Fibroblast of lung (primary cell): Measurements from ENCODE around the gene UBR7. TPM values are rescaled to one million over a fixed set of nuclear protein-coding genes. Genes with fewer than 3 reads are reported as not detected.

Experiments
- DNase-seq, 2 donors: peaks; one replicate each; pipeline versions ENCODE4 v3.0.0 to v3.0.0-alpha.2; 2010; ENCODE audit warnings: low read depth in 2 of 2
- H2AFZ ChIP-seq: 2 replicates; pipeline ENCODE4 v1.5.1; 2012; ENCODE audit warnings: low read length, control low read depth, inconsistent platforms
- H3K27ac ChIP-seq: 2 replicates; pipeline ENCODE4 v1.5.1; 2011; ENCODE audit warnings: low read length, control low read depth; ENCODE audit not compliant: insufficient read depth
- H3K27me3 ChIP-seq: 2 replicates; pipeline ENCODE4 v1.5.1; 2011; ENCODE audit warnings: mild to moderate bottlenecking, low read length; ENCODE audit not compliant: control insufficient read depth, insufficient read depth
- H3K36me3 ChIP-seq: 2 replicates; pipeline ENCODE4 v1.5.1; 2011; ENCODE audit warnings: low read length; ENCODE audit not compliant: control insufficient read depth, insufficient read depth
- H3K4me1 ChIP-seq: 2 replicates; pipeline ENCODE4 v1.5.1; 2011; ENCODE audit warnings: low read length; ENCODE audit not compliant: control insufficient read depth, insufficient read depth; ENCODE audit errors: extremely low read depth
- H3K4me2 ChIP-seq: 2 replicates; pipeline ENCODE4 v1.5.1; 2011; ENCODE audit warnings: low read length, control low read depth; ENCODE audit not compliant: insufficient read depth; ENCODE audit errors: extremely low read depth
- H3K4me3 ChIP-seq, 4 experiments: fragments of 200-600 bp in 1 of 4; sonication (generic) in 1 of 4; replicated peaks in 1 of 4; 2 replicates each; pipeline ENCODE4 v1.5.1; 2011 to 2016; ENCODE audit warnings: low read length in 4 of 4, low read depth in 3 of 4, mild to moderate bottlenecking in 3 of 4, control low read depth in 2 of 4, inconsistent platforms in 1 of 4, mixed read lengths in 1 of 4; ENCODE audit not compliant: insufficient read depth in 1 of 4; ENCODE audit errors: control extremely low read depth in 1 of 4
- H3K79me2 ChIP-seq: 2 replicates; pipeline ENCODE4 v1.5.1; 2012; ENCODE audit warnings: mild to moderate bottlenecking, low read length, inconsistent platforms; ENCODE audit not compliant: control insufficient read depth, insufficient read depth
- H3K9ac ChIP-seq: 2 replicates; pipeline ENCODE4 v1.5.1; 2011; ENCODE audit warnings: mild to moderate bottlenecking, low read length, control low read depth; ENCODE audit not compliant: insufficient read depth
- H3K9me3 ChIP-seq: 2 replicates; pipeline ENCODE4 v1.5.1; 2012; ENCODE audit warnings: low read depth, low read length; ENCODE audit not compliant: control insufficient read depth, insufficient read depth
- H4K20me1 ChIP-seq: 2 replicates; pipeline ENCODE4 v1.5.1; 2011; ENCODE audit warnings: low read length; ENCODE audit not compliant: control insufficient read depth, insufficient read depth; ENCODE audit errors: extremely low read depth
- EZH2 ChIP-seq: IDR thresholded peaks from 2 replicates; pipeline ENCODE4 v1.5.1; 2012; ENCODE audit warnings: low read length, control low read depth, mild to moderate bottlenecking; ENCODE audit errors: missing control alignments
- polyA plus RNA-seq, 2 donors: library from polyadenylated mRNA; depleted of rRNA in 1 of 2; stranded (reverse) in 1 of 2; unstranded in 1 of 2; fragments of >200 nt; gene quantifications; 2 replicates each; pipeline ENCODE4 v1.2.1, GENCODE V29; 2011 to 2012; ENCODE audit warnings: missing spikeins in 1 of 2
- total RNA-seq: library from RNA; depleted of rRNA; stranded (reverse); fragments of >200 nt; gene quantifications from 2 replicates; pipeline ENCODE4 v1.2.1, GENCODE V29; 2014
- TF ChIP-seq, protein P1 (sequence below), 2 donors: IDR thresholded peaks in 1 of 2; conservative IDR thresholded peaks in 1 of 2; 1 replicate in 1 of 2; 2 replicates in 1 of 2; pipeline ENCODE4 v1.5.1; 2011 to 2012; ENCODE audit warnings: low read length in 2 of 2, control low read depth in 1 of 2, inconsistent platforms in 1 of 2, low read depth in 1 of 2, mild to moderate bottlenecking in 1 of 2

The UBR7 gene
- total and polyA plus RNA-seq, 2 donors (not counting 1 experiment from before 2014, with no cell fraction given), result 25.4 to 34.0 TPM

DNA sequence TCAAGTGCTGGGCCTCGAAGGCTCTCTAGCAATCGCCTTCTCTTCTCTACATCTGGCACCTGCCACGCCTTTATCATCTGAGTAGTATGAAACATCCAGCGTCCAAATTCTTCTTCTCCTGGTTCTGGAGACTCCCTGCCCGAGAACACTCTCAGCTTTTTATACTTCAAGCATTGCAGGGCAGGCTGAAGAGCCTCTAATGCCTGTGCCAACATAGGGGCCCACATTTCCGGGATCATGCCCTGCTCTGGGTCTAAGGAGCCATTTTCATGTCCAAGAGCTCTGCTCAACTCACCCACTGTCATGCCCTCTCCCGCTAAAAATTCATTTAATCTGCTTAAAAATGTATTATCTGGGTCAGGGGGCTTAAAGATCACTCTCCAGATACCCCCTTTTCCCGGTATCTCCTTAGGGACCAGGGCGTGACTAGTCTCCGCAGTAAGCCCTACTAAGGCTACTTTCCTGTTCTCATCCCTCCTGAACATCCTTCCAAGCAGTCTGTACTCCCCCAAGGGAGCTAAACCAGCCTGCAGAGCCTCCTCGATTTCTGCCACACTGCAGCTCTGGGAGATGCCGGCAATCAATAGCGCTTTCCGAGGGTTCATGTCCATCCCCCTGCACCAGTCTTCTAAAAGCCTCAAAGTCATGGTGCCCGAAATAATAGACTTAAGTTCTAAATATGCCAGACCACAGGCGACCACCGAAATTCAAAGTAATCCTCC lies 23.3 kb upstream of the UBR7 start:
- Histone ChIP-seq H4K20me1 (no peaks in the 10 kb centered on the region), H3K27me3 (no peaks in the 10 kb centered on the region), H3K4me3 (peak overlapping the region; percentile 76 to 98 (median 88)), H3K9ac (peak overlapping the region; percentile 96), H3K27ac (peak overlapping the region; percentile 95), H3K36me3 (no peaks in the 10 kb centered on the region), H2AFZ (no peak overlapping the region), H3K9me3 (no peaks in the 10 kb centered on the region), H3K4me2 (peak overlapping the region; percentile 69), H3K79me2 (peaks cover 10% of the 10 kb centered on the region), H3K4me1 (no peaks in the 10 kb centered on the region)
- no peak for DNase-seq
- TF ChIP-seq, protein P1, sequence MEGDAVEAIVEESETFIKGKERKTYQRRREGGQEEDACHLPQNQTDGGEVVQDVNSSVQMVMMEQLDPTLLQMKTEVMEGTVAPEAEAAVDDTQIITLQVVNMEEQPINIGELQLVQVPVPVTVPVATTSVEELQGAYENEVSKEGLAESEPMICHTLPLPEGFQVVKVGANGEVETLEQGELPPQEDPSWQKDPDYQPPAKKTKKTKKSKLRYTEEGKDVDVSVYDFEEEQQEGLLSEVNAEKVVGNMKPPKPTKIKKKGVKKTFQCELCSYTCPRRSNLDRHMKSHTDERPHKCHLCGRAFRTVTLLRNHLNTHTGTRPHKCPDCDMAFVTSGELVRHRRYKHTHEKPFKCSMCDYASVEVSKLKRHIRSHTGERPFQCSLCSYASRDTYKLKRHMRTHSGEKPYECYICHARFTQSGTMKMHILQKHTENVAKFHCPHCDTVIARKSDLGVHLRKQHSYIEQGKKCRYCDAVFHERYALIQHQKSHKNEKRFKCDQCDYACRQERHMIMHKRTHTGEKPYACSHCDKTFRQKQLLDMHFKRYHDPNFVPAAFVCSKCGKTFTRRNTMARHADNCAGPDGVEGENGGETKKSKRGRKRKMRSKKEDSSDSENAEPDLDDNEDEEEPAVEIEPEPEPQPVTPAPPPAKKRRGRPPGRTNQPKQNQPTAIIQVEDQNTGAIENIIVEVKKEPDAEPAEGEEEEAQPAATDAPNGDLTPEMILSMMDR (conservative IDR thresholded peaks at IDR 0.05 in 1 of 2, IDR thresholded peaks at IDR 0.05 in 1 of 2; ENCODE audit: low read depth in 1 of 2, low read length in 2 of 2), result no peak
- TF ChIP-seq EZH2, result no peak

DNA sequence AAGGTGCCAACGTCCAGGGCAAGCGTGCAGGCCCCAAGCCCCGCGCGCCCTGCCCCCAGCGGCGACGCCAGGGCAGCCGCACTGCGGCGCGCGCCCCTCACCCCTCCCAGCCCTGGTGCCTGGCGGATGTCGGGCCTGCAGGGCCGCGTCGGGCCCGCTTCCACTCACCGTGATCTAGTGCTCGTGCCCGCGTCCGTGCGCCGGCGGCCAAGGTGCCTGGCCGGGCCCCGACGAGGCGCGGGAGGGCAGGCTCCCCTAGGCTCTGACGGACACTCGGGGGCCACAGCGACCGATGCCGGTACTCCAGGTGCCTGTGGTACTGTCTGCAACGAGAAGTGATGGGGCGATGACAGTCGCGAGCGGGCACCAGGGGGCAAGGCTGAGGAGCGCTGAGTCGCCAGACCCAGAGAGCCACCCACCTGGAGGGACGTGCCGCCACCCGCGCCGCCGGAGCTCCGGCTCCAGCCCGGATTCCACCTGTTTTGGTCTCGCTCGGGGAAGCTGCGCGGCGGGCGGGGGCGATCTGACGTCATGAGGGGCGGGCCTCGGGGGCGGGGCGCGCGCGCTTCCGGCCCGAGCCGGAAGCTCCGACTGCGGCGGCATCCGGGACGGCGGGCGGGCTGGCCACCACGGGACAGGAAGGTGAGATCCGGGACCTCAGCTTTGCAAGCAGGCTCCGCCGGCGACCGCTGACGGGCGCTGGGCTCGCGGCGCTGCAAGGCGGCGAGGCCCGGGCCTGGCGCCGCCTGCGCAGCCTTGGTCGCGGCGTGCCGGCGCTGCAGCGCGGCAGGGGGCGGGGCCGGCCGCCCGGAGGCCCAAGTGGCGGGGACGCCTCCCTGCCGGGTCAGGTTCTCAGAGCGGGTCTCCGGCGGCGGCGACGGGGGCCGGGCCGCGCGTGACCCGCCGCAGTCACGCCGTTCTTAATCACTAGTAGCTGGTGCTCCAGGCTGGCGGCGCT lies 22.4 kb upstream of the UBR7 start, which contains the start of the genes LYSET and MOAP1:
TSS of gene LYSET (plus strand) at position 927 of the 958 bp plus-strand sequence. CDS start 89 bp downstream, outside the sequence.
TSS of gene MOAP1 (minus strand) at position 507 of the 958 bp plus-strand sequence. CDS start 655 bp downstream, outside the sequence.
- H3K9me3 ChIP-seq, result no peaks in the 10 kb centered on the region
- DNase-seq, result peak; percentile 74 to 83
- H4K20me1 ChIP-seq, result no peaks in the 10 kb centered on the region
- H3K4me2 ChIP-seq, result peak within 1 kb of the TSS; percentile 71
- H3K4me1 ChIP-seq, result no peaks in the 10 kb centered on the region
- peak within 1 kb of the TSS; percentile 76 to 98 (median 96) for H3K4me3 ChIP-seq
- TF ChIP-seq, protein P1 (conservative IDR thresholded peaks at IDR 0.05 in 1 of 2, IDR thresholded peaks at IDR 0.05 in 1 of 2; ENCODE audit: low read depth in 1 of 2, low read length in 2 of 2), result no peak
- TF ChIP-seq EZH2, result no peak
- no peaks in the 10 kb centered on the region for H3K36me3 ChIP-seq
- H2AFZ ChIP-seq, result peak within 1 kb of the TSS; percentile 95
- peaks cover 10% of the 10 kb centered on the region for H3K79me2 ChIP-seq
- H3K27ac ChIP-seq, result peak within 1 kb of the TSS; percentile 95
- H3K9ac ChIP-seq, result peak within 1 kb of the TSS; percentile 96
- no peaks in the 10 kb centered on the region for H3K27me3 ChIP-seq

DNA sequence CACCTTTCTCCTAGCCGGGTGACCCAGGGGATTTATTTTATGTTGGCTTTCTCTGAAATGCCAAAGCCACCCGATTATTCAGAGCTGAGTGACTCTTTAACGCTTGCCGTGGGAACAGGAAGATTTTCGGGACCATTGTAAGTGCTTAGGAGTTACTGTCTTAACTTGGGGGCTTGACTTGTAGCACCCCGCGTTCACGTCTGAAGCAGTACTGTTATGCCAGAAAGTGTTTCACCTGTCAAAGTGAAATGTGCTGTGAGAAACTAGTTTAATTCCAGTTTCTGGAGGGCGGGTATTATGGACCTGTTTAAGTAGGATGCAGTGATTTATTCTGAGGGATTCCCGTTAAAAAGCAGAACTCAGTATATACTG lies 21.7 kb upstream of the UBR7 start:
- H3K9ac ChIP-seq, result peak overlapping the region; percentile 96
- H3K27me3 ChIP-seq, result no peaks in the 10 kb centered on the region
- H3K4me2 ChIP-seq, result peak overlapping the region; percentile 71
- TF ChIP-seq, protein P1 (conservative IDR thresholded peaks at IDR 0.05 in 1 of 2, IDR thresholded peaks at IDR 0.05 in 1 of 2; ENCODE audit: low read depth in 1 of 2, low read length in 2 of 2), result no peak
- TF ChIP-seq EZH2, result no peak
- peaks cover 10% of the 10 kb centered on the region for H3K79me2 ChIP-seq
- H4K20me1 ChIP-seq, result no peaks in the 10 kb centered on the region
- no peaks in the 10 kb centered on the region for H3K4me1 ChIP-seq
- H3K4me3 ChIP-seq, result peak overlapping the region; percentile 56 to 97 (median 86)
- peak overlapping the region; percentile 56 for H2AFZ ChIP-seq
- peak overlapping the region; percentile 52 for H3K27ac ChIP-seq
- H3K9me3 ChIP-seq, result no peaks in the 10 kb centered on the region
- no peaks in the 10 kb centered on the region for H3K36me3 ChIP-seq
- DNase-seq, result no peak
